GM12892 (cell line): ENCODE measurements around the gene GBF1.

Experiments
- DNase-seq: peaks from one replicate; pipeline ENCODE4 v3.0.0; 2011; ENCODE audit not compliant: insufficient read length
- FAIRE-seq: peaks from 2 replicates; lab custom pipeline; 2011; peaks lifted over from hg19 to GRCh38; lab: Jason Lieb, UNC
- POLR2A ChIP-seq: IDR thresholded peaks from 2 replicates; pipeline ENCODE4 v1.6.1; 2011; ENCODE audit warnings: low read depth, low read length, control low read depth
- POLR2AphosphoS5 ChIP-seq: IDR thresholded peaks from 2 replicates; pipeline ENCODE4 v1.6.1; 2011; ENCODE audit warnings: low read depth, low read length, control low read depth
- TAF1 ChIP-seq: IDR thresholded peaks from 2 replicates; pipeline ENCODE4 v1.6.1; 2011; ENCODE audit warnings: low read depth, mild to moderate bottlenecking, control low read depth, low read length, borderline replicate concordance

Gene GBF1

GRCh38 chr10:102401735-102402511, 156.6 kb downstream of the GBF1 start:
- DNase-seq, result no peak

GRCh38 chr10:102402512-102402896, 157.2 kb downstream of the GBF1 start:
- DNase-seq (no peak), FAIRE-seq (no peak)
- TF ChIP-seq TAF1 (no peak), POLR2A (no peak), POLR2AphosphoS5 (0 out of 2 replicates have a peak, but pooled peaks have one; percentile 3)

More at GRCh38 chr10:102401735-102402511, 156.6 kb downstream of the GBF1 start:
- no peak for FAIRE-seq
- no peak for TF ChIP-seq TAF1
- no peak for TF ChIP-seq POLR2AphosphoS5
- peak; percentile 26; the same call in 1 of the 2 replicates for TF ChIP-seq POLR2A

DNA sequence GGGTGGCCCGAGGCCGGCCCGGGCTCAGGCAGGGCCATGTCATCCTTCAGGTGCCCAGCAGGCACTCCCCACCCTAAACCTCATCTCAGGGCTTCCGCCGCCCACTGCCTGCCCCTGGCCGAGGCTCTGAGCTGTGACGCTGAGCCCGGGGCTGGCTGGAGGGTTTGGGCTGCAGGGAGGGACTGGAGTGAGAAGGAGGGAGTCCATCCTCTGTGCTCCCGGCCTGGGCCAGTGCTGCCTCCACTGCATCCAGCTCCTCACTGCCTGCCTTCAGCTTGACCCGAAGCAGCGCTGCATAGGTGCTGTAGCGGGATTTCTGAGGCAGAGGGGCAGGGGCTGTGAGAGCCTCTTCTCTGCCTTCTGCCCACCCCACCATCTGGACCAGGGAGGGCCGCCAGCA, 157.8 kb downstream of the GBF1 start:
- no peak for FAIRE-seq

DNA sequence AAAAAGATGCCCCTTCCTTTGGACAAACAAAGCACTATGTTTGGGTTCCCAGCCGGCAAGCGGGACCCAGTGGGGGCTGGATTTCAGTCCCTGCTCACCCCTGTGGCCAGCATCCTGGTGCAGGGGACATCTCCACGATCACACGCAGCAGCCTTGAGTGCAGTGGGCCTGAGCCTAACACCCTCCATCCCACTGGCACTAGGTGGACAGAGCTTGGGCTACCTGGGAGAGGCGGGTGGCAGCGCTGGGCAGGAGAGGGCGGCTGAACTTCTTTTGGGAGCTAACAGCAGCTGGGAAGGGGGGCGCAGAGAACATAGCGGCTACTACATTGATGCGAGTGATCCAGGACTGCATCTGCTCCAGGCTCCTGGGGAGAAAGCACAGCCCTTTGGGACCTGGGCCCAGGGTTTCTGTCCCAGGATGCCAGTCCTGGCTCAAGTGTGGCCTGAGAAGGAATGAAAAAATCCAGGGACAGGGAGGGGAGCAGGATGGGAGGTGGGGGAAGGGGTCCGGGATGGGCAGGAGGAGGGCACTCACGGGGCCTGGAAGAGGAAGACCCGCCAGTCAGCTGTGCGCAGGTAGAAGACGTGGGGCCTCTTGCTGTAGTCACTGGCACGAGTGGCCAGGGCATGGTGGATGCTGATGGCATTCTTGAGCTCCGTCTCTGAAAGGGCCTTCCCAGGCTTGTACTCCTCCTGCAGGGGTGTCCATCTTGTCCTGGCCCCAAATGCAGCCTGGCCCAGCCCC, 159.2 kb downstream of the GBF1 start:
- FAIRE-seq (peak; percentile 21), DNase-seq (no peak)
- peak; percentile 38; the same call in 1 of the 2 replicates for TF ChIP-seq POLR2A
- TF ChIP-seq TAF1, result no peak
- TF ChIP-seq POLR2AphosphoS5, result peak; percentile 85; the same call in 1 of the 2 replicates

More for the DNA sequence above, 157.8 kb downstream of the GBF1 start:
- DNase-seq, result no peak
- TF ChIP-seq TAF1 (no peak), POLR2AphosphoS5 (no peak), POLR2A (peak; percentile 23; the same call in 1 of the 2 replicates)

DNA sequence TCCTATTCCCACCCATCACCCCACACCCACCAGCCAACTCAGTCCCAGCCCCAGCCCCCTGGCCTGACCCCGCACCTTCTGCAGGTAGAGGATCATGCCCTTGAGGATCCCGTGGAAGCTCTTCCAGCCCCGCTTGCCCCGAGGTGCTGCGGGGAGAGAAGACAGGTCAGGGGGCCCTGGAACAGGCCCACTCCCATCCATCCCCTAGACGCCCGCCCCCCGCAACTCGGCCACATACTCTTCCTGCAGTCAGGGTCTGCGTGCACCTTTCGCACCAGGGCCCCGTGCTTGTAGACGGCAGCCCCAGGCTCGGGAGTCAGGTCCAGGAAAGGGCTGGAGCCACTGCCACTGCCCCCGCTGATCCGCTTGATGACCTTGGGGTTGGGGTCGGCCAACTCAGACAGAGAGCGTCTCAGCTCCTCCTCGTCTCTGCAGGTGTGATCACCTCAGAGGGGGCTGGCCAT, 159.8 kb downstream of the GBF1 start:
- DNase-seq (no peak), FAIRE-seq (no peak)
- TF ChIP-seq POLR2A (peak; percentile 16; the same call in 1 of the 2 replicates), TAF1 (no peak), POLR2AphosphoS5 (peak; percentile 67; the same call in 1 of the 2 replicates)

- no peak for DNase-seq
- no peak for FAIRE-seq
- TF ChIP-seq TAF1, result no peak
- TF ChIP-seq POLR2AphosphoS5, result peak; percentile 76; the same call in 1 of the 2 replicates
- peak; percentile 68; the same call in 1 of the 2 replicates for TF ChIP-seq POLR2A
These were observed 160.3 kb downstream of the GBF1 start for GRCh38 chr10:102405632-102406031.

DNA sequence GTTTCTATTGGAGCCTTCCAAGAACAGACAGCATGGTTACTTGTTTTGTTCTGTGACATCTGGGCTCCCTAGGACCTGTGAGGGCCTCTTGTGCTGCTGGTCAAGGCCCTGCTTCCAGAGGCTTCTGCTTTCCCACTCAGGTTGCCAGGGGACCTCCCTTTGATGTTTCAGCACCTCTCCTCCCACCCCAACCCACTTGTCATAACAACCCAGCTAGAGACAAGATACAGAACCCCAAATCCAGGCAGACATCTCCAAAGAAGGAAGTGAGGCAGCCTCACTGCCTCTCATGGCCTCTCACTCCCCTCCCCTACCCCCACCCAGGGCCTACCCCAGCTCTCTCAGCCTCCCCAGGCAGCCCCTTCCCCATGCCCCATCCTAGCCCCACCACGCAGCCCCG, 161.5 kb downstream of the GBF1 start:
- TF ChIP-seq POLR2AphosphoS5, result no peak; the same call in 1 of the 2 replicates
- TF ChIP-seq TAF1, result no peak
- TF ChIP-seq POLR2A, result no peak
- DNase-seq (no peak), FAIRE-seq (no peak)

DNA sequence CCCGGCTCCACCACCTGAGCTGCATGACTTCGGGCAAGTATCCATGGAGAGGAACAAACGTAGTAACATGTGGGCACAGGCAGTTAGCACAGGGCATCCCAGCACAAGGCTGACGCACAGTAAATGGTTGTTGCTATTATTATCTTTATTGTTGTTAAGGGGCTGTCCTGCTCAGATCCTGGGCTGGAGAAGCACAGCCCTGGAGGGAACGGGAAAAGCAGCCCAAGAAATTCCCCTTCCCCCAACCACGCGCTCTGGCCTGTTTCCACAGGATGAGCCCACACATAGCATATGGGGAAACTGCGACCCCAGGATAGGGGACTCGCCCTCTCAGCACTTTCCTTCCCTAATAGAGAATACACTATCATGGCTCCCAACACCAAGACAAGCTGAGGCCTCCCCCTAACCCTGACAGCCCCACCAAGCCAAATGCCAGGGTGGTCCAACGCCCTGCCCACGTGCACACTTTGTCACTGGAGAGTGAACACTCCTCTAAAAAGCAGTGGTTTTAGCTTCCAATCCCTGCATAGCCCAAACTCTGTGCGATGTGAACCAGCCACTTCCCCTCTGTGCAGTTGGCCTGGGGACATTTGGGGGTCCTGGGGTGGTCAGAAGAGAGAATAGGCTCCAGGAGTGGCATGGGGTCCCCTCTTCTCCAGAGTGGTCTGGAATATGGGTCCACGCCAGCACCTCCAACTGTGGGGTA, 162.2 kb downstream of the GBF1 start:
- no peak for FAIRE-seq
- no peak for DNase-seq
- TF ChIP-seq POLR2AphosphoS5, result no peak; the same call in 1 of the 2 replicates
- TF ChIP-seq POLR2A, result peak; percentile 6; the same call in 1 of the 2 replicates

DNA sequence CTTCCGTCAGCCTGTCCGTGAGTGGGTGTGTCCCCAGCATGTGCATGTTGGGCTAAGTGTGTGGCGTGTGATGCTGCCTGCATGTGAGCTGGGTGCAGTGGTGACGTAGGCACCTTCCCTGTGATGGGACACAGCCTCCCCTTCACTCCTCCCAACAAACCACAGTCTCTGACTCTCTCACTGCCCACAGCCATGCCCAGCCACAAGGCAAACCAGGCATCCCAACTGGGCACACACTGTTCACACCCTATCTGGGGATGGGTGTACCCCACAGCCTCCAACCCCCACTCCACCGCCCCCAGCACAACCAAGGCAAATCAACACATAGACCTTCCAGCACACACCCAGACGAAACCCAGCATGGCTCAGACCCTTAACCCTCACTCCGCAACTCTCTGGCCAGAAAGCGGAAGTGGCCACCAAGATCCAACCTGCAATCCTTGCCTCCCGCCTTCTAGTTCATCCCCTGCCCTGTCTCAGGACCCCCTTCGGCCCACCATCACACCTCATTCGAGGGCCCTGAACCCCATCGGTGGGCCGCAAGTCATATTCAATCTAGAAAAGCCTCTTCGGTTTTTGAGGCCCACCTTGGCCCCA, 162.9 kb downstream of the GBF1 start:
- DNase-seq (no peak), FAIRE-seq (peak; percentile 5)
- TF ChIP-seq POLR2A (no peak; the same call in none of the 2 replicates), TAF1 (no peak), POLR2AphosphoS5 (peak; percentile 44)

DNA sequence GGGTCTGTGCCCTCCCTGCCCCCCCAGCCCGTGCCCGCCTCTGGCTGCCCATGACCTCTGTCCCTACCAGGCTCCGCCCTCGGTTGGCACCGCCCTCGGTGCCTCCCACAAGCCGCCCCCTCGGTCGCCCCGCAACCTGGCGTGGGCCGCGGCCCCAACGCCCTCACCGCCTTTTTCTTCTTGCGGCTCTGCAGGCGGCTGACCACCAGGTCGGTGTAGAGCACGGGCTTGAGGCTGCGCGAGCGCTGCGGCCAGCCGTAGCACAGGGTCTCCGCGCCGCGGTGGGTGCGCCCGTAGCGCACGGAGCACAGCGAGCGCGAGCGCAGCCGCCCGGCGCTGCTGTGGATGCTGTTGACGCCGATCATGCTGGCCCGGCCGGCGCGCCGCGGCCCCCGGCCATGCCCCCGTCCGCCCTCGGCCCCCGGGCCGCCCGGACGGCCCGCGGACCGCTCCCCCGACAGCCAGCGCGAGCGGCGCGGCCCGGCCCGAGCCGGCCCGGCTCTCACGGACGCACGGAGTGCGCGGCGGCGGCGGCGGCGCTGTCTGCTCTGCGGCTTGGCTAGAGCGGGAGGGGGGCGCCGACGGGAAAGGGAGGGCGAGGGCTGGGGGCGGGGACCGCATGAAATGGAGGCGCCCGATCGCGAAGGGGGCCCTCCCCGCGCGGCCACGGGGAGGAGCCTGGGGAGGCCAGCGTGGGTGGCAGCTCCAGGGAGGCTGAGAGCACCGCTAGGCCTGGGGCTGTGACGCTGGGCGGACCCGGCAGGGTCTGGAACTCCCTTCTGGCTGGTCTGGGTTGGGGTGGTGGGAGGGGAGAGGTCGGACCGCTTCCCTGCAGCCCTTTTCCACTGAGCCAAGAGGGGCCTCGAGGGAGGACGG, 163.6 kb downstream of the GBF1 start:
- peak; percentile 60 for DNase-seq
- peak; percentile 87 for FAIRE-seq
- TF ChIP-seq POLR2A, result no peak; the same call in 1 of the 2 replicates
